GM19468 (cell line): ENCODE data around the gene RAB22A.
"Not testable (repeated sequence)": the region's sequence is repeated elsewhere in the genome, so short reads cannot be mapped to it uniquely, and the experiment has no call there.

Source experiments
- ATAC-seq: cut with Tn5 transposase; IDR thresholded peaks from one replicate; pipeline ENCODE4 v1.9.1; 2021; ENCODE audit warnings: mild to moderate bottlenecking, moderate library complexity, moderate number of reproducible peaks; ENCODE audit not compliant: unreplicated experiment; ENCODE audit errors: extremely low read depth

Gene RAB22A

DNA sequence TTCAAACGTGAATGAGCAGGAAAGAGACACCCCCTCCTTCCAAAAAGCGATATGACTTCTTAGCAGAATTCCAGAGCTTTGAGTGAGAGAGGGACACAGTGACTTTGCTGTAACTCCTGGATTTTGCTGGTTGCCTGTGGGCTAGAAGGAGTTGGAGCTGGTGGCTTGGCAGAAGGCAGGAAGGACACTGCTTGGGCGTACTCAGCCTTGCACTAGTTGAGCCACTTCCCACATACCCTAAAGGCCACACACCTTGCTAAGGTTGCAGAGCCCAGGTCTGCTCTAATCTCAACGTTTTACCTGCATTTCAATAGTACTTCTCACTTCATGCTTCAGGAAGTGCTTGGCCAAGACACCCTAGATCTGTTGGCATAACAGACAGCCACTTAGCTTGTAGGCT lies 30.6 kb downstream of the RAB22A start:
- no peak for ATAC-seq

DNA sequence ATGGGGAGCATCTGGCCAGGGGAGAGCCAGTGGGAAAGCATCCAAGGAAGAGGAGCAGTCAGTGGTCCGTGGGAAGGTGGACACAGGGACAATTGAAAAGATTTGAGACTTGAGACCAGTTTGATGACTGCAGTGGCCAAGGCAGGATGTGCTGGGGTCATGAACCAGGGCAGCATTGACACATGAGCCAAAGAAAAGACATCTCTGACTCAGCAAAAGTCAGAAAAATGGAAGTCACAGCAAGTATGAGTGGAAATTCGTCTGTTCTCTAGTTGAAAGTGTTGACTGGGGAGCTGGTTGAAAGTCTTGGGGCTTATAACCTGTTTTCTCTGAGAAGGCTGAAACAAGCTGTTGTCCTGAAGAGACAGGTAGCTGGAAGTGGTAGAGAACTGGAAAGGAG lies 31.3 kb downstream of the RAB22A start:
- ATAC-seq, result no peak

DNA sequence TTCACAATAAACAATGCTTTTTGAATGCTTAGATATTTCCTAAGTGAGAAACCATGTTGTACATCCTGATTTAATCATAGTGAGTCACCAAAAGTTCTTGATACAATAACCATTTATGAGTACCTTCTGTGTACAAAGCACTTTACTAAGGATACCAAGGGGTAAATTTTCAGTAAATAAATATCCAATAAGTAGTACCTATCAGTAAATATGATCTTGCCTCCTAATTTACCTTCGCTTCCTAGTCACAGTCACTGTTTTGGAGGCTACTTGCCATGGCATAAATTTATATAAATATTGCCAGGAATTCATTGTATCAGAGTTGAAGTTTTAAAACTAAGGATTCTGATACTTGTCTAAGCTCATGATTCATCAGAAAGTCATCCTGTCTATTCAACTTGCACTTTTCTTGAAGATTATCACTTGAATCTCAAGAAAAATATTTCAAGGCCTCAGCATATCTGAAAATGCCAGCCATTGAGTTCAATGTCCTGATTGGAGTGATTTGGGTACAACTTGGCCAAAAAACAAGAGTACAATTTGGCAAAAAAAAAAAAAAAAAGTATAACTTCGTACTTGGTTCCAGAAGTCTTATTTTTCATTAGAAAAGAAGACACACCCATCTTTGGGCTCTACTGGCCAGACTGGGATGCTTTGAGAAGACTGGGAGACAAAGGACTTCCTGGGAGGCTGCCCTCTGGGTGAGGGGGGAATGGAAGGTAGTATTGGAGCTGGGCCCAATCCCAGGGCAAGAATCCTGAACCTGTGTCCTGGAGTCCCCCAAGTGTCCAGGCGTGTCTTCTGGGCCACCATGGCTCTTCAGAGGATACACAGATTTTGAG lies 32.8 kb downstream of the RAB22A start:
- ATAC-seq, result no peak

DNA sequence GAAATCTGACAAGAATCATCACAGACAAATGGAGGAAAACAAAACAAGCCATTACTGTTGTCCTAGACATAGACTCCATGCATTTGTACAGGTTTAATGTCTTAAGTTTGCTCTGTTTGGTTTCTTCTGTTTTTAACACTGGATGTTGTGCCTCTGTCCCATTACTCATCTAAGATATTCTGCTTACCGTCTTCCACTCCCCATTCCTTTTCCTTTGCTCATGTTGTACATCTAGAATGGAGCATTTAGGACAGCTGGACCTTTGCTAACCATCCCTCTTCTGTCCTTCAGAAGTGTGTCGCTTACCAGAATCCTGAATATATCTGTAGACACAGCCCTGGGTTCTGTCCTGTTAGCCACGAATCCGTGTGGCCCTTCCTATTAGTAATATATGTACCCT lies 35.2 kb downstream of the RAB22A start:
- ATAC-seq, result no peak

DNA sequence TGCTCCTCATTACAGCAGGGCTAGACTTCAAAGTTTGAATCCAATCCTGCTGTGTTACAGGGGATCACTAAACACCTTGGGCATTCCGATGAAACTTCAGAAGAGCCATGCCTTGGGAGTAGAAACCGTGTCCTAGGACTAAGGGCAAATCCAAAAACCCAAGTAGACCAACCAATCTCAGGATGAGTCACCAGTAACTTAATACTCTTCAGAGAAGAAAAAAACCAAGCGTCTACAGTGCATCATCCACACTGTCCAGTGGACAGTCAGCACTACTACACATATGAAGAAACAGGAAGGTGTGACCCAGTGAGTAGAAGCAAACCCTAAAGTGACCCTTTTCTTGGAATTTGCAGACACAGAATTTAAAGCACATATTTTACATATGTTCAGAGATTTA lies 40.1 kb downstream of the RAB22A start:
- ATAC-seq, result no peak

DNA sequence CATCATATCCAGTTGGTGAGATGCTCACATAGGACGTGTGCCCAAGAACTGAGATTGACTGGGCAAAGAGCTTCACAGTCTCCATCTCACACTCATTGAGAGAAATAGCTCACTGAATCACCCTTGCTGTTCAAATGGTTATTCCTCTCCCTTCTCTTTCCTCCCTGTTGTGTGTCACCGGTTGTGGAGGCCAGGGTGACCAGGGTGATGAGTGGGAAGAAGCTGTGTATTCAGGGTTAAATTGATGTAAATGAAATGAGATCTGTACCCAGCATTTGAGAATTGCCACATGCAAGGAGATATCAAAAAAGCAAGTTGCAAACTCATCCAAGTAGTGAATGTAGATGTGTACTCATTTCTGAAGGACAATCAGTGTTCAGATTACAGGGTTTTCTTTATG lies 43.0 kb downstream of the RAB22A start:
- no peak for ATAC-seq

DNA sequence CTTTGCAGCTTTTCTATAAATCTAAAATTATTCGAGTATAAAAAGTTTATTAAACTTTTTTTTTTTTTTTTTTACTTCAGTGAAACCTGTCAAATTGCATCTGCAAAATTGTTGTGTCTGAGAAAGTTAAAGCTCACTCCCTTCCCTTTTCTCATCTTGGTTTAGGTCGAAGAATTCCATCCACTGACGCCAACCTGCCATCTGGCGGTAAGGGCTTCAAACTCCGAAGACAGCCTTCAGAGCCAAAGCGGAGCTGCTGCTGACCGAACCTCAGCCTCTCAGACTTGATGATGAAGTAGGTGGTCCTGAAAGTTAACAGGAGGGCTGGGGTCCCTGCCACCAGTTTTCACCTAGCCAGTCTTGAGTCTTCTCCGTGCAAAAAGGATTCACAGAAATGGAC lies 49.9 kb downstream of the RAB22A start:
- no peak for ATAC-seq

DNA sequence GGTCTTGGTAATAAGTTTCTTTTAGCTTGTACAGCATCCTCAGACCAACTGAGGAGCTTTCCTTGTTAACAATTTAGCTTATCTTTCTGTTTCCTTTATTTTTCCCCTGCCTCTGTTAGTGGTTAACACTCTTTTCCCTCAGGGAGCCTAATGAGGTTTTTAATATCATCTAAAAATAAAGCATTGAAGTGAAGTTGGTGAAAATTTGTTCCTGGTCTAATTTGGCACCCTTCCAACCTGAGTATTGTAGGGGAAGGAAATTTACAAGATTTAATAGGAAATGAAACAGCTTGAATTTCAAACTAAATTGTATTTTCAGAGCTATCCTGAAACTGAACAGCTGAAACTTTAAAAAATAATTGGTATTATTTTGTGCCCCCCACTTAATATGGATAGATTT lies 51.4 kb downstream of the RAB22A start:
- ATAC-seq, result no peak

DNA sequence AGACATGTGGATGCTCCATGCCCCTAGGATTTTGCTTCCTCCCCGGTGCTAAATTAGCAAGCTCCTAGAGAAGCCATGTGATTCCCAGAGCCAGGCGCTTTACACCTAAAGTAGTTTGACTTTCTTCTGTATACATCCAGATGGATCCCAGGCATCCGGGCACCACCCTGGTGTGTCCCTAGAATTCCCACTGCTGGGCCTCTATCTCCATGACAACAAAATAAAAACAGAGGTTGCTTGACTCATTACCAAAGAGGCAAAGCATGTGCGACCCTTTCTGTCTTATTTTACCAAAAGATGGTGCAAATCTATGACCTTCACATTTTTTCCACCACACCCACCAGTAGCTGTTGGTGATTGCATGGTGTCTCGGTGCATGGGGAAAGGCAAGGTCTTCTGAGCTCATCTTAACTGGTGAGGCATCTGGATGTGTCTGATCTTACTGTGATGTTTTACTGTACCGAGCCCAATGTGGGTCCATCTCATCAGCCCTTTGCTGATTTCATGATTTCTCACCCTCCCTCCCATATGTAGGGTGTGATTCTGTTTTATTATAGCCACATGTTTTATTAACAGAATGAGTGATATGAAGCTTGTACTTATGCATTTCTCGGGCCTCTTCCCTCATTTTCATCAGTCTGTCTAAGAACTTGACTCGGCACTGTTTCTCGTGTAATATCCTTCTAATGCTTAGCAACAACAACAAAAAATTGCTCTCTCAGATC lies 52.1 kb downstream of the RAB22A start:
- ATAC-seq, result no peak

DNA sequence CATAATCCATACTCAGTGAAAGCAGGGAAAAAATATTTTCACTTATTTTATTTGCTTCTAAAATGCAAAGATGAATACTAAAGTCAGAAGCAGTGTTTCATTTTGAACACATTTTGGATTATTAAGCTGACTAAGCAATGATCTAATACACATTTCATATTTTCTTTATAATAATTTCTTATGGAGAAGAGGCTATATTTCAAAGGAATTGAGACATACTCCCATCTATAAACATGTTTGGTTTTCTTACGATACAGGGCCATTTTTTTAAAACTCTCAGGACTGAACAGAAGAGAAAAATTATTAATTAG lies 52.6 kb downstream of the RAB22A start:
- ATAC-seq, result no peak

DNA sequence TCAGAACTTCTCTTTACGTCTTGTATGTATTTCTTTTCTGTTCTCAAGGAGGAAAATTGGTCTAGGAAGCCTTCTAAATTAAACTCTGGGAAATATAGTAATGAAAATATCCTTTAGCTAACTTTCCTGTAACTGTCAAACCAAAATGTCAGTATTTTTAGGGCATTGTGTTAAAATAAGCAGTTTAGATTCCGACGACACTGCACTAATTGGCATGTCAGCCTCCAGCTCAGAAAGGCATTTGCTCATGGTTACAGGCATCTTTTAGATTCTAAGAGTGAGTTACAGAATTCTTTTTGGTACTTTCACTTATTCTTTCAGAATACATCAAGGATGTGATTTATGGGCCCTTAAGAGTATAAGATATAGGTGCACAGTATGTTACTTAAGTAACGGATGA lies 53.5 kb downstream of the RAB22A start:
- ATAC-seq, result no peak

DNA sequence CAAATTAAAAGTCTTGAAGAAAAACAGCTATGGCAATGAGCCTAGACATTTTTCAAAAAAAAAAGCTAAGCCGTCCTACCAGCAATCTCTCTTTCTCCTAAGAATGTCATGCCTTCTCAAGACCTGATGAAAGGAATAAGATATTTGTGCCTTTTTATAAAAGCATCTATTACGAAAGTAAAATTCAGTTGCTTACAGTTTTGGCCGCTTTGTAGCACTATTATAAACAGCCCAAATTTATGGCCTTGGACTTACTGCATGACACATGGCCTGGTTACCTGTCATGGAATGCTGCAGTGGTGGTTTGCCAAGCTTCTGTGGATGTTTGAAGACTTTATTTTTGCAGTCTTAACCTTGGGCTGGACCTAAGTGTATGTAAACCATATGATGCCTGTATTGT lies 57.4 kb downstream of the RAB22A start:
- no peak for ATAC-seq

DNA sequence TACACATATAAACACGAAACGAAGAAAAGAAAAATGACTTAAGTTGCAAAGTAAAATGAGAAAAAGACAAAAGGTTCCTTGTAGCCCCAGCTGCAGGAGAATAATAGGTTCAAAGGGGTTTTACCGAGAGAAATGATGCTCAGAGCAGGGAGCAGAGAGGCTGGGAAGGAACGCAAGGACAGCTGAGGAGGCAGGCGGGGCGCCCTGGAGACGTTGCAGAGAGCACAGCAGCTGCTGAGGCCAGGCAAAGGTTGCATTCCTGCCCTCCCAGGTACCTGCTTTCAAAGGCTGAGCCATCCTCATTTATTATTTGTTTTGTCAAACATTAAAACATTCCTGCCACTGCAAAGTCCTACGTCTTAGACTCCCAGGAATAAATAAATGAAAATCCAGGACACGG lies 63.3 kb downstream of the RAB22A start:
- no peak for ATAC-seq

DNA sequence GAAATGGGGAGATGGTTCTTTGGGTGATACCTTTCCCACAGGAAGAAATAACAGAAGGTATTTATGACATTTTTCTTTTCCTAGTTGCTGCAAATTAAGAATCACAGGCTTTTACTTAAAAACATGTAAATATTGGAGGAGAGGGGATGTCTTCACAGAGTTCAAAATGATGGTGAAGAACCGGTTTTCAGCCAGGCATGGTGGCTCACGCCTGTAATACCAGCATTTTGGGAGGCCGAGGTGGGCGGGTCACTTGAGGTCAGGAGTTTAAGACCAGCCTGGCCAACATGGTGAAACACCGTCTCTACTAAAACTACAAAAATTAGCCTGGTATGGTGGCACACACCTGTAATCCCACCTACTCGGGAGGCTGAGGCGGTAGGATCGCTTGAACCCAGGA lies 63.8 kb downstream of the RAB22A start:
- not testable (repeated sequence) for ATAC-seq

DNA sequence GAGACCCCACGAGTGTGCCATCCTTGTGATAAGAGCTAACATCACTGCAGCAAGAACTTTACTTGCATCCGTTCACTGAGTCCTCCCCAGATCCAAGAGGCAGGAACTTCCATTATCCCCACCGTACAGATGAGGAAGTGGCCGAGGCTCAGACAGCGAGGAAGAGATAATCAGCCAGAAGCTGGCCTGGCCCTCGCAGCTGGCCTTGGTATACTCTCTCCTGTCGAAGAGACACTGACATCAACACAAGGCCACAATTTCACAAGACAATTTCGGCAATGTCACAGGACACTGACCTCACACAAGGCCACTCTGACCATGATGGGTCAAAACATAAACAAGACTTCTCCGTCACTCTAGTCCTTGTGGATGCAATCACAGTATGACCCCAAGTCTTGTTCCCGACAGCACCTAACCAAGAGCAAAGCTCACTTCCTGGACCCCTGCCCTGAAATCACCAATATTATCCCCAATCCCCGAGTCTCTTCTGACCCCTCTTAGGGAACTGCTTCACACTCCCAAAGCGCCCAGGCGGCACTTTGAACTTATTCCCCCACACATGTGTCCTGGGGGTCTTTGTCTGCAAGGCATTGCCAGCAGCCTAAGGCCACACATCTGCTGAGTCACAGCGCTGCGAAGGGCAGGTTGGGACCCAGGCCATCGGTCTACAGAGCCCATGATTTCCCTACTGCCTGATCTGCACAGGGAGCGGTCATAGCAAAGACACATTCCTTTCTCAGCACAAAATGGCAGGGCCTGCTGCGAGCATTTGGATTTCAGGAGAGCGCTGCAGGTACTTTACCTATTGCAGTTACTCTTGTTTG lies 64.7 kb downstream of the RAB22A start:
- no peak for ATAC-seq

DNA sequence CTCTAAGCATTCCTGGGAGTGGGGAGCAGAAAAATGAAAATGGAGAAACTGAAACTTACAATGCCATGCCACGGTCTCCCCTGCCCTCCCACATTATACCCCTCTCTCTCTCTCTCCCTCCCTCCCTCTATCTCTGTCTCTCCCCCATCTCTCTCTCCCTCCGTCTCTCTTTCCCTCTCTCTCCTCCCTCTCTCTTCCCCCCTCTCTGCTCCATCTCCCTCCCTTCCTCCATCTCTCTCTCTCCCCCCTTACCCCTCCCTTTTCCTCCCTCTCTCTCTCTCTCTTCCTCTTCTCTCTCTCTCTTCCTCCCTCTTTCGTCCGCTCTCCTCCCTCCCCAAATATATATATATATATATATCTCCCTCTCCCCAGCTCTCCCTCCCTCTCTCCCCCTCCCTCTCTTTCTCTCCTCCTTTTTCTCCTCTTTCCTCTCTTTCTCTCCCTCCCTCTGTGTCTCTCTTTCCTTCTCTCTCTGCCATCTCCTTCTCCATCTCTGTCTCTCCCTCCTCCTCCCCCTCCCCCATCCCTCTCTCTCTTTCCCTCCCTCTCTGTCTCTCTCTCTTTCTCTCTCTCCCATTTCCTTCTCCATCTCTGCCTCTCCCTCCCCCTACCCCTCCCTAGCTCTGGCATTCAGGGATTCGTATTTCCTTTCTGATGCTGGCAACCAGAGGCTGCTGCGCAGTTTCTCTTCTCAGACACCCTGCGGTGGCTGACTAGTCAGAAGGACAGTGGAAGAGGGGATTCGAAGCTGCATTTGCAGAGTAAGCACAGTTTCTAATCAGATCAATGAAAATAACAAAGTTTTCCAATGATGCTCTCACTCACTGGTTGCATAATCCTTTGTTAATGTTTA lies 65.6 kb downstream of the RAB22A start:
- ATAC-seq, result no peak

DNA sequence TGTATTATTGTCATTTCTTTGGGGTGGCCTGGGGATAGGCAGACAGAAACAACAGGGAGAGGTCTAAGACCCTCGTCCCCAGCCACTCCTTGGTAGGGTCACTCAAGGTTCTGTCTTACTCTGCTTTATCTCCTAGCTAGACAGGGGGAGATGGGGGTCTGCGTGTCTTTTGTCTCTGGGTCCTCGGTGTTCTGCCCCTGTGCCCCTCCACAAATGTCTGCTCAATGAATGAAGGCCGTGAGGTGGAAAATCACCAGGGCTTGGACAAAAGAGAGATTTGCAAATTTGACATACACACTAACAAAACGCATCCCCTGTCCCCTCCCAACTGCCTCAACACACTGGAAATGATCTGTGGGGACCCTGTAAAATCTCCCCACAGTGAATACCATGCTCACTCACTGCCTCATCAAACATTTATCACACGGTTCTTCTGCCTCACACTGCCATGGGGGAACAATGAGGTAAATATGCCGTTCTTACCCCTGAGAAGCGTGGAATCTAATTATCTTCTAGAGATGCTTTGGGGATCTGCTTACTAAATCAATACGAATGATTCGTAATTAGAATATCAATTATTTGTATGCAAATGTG lies 66.3 kb downstream of the RAB22A start:
- ATAC-seq, result no peak

DNA sequence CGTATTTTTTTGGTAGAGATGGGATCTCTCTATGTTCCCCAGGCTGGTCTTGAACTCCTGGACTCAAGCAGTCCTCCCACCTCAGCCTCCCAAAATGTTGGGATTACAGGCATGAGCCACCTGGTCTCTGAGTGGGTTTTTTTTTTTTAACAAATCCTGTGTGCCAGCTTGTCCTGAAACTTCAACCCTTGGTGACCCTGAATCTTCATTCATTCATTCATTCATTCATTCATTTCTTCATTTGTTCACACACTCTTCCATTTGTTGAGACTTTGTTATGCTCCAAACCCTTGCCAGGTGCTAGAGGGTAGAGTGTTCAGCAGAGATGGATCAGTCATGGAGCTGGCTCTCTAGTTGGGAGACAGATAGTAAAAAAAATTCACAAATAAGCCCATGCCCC lies 67.5 kb downstream of the RAB22A start:
- ATAC-seq, result no peak

DNA sequence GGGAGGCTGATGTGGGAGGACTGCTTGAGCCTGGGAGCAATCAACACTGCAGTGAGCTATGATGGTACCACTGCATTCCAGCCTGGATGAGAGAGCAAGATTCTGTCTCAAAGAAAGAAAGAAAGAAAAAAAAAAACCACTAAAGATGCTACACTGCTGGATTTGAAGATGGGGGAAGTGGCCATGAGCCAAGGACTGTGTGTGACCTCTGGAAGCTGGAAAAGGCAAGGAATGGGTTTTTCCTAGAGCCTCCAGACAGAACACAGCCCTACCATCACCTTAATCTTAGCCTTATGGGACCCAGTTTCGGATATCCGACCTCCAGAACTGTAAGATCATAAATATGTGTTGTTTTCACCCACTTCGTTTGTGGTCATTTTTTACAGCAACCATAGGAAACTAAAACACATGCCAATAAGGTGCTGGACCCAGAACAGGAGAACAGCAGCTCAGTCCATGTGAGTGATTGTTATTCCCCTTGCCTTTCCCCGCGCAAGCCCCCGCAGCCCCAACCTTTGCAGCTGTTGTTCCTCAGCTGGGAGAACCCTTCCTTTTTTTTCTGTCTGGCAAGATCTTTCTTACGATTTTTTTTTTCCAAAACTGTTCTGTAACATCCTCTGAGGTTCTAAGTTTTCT lies 68.4 kb downstream of the RAB22A start:
- no peak for ATAC-seq
